HCT116 (cell line): ENCODE data around the gene WNK3. TPM values are rescaled to one million over a fixed set of nuclear protein-coding genes. Genes with fewer than 3 reads are reported as not detected.

Experiments
- ATAC-seq: fragments of 200-7000 bp; cut with Tn5 transposase; 2 replicates; pipeline ENCODE4 v1.9.1; 2020; ENCODE audit warnings: mild to moderate bottlenecking, moderate library complexity
- BruUV-seq: library from RNA; stranded (reverse); fragments of 400-500 nt; replicated peaks from 2 replicates; lab custom pipeline; 2021; lab: Mats Ljungman, UMichigan
- CTCF ChIA-PET: fragments of 300-600 bp; sonication (Branson Sonifier 250); formaldehyde crosslinking; loops from one replicate; lab custom pipeline; 2021; ENCODE audit warnings: antibody characterized with exemption; lab: Charles Lee
- POLR2A ChIA-PET: fragments of 300-600, 350-600 bp; sonication (Branson Sonifier 250); formaldehyde crosslinking; loops from one replicate; lab custom pipeline; 2021; ENCODE audit warnings: antibody characterized with exemption; lab: Charles Lee
- RAD21 ChIA-PET, 2 experiments: fragments of 300-600 bp; sonication (Branson Sonifier 250); formaldehyde crosslinking; loops; one replicate each; lab custom pipeline; 2023; ENCODE audit warnings: low total read pairs in 2 of 2; ENCODE audit not compliant: uncharacterized antibody in 2 of 2, unreplicated experiment in 2 of 2, low non-redundant PET in 1 of 2; lab: Charles Lee
- DNase-seq: peaks from one replicate; pipeline ENCODE4 v3.0.0-alpha.2; 2010; ENCODE audit warnings: low read depth, low spot score
- H2AFZ ChIP-seq: fragments of 200-600 bp; shearing (Covaris generic), sonication (generic); 2 replicates; pipeline ENCODE4 v1.6.1; 2017; ENCODE audit warnings: low read depth, mixed run types, mixed read lengths, antibody characterized with exemption, low read length; ENCODE audit not compliant: poor library complexity, severe bottlenecking
- H3K27ac ChIP-seq: 2 replicates; pipeline ENCODE4 v1.5.1; 2012; ENCODE audit warnings: low read depth, low read length
- H3K27me3 ChIP-seq: fragments of 200-600 bp; sonication (generic); 2 replicates; pipeline ENCODE4 v1.6.1; 2016; ENCODE audit warnings: mixed run types, low read length, mixed read lengths; ENCODE audit not compliant: insufficient read depth
- H3K36me3 ChIP-seq, 2 experiments: fragments of 200-500 bp in 1 of 2; fragments of 200-600 bp in 1 of 2; sonication (Bioruptor generic) in 1 of 2; sonication (generic) in 1 of 2; 2 replicates each; pipeline versions ENCODE4 v1.5.1 to v1.6.1; 2014 to 2016; ENCODE audit warnings: low read length in 2 of 2, inconsistent platforms in 1 of 2, mixed read lengths in 1 of 2, mixed run types in 1 of 2; ENCODE audit not compliant: insufficient read depth in 2 of 2, control insufficient read depth in 1 of 2
- H3K4me1 ChIP-seq, 2 experiments: fragments of 200-600 bp in 1 of 2; sonication (generic) in 1 of 2; 2 replicates each; pipeline versions ENCODE4 v1.5.1 to v1.6.1; 2012 to 2017; ENCODE audit warnings: low read length in 2 of 2, inconsistent platforms in 1 of 2, mild to moderate bottlenecking in 1 of 2, mixed read lengths in 1 of 2, mixed run types in 1 of 2, moderate library complexity in 1 of 2; ENCODE audit not compliant: insufficient read depth in 2 of 2, control insufficient read depth in 1 of 2
- H3K4me2 ChIP-seq: fragments of 200-600 bp; sonication (generic); 2 replicates; pipeline ENCODE4 v1.6.1; 2017; ENCODE audit warnings: mixed run types, low read length, mixed read lengths
- H3K4me3 ChIP-seq, 2 experiments: fragments of 200-600 bp in 1 of 2; sonication (generic) in 1 of 2; replicated peaks in 1 of 2; 2 replicates each; pipeline ENCODE4 v1.5.1; 2011 to 2016; ENCODE audit warnings: low read length in 2 of 2, control low read depth in 1 of 2, low read depth in 1 of 2, mild to moderate bottlenecking in 1 of 2, mixed read lengths in 1 of 2, mixed run types in 1 of 2
- H3K79me2 ChIP-seq: fragments of 200-600 bp; sonication (generic); 2 replicates; pipeline ENCODE4 v1.6.1; 2017; ENCODE audit warnings: mild to moderate bottlenecking, mixed run types, low read length, moderate library complexity, mixed read lengths; ENCODE audit not compliant: insufficient read depth
- H3K9ac ChIP-seq: fragments of 200-600 bp; sonication (generic); 2 replicates; pipeline ENCODE4 v1.6.1; 2016; ENCODE audit warnings: low read length, mixed read lengths
- H3K9me2 ChIP-seq: fragments of 200-600 bp; sonication (generic), shearing (Covaris generic); 2 replicates; pipeline ENCODE4 v1.6.1; 2017; ENCODE audit warnings: mixed run types, mild to moderate bottlenecking, moderate library complexity; ENCODE audit not compliant: insufficient read depth
- H3K9me3 ChIP-seq, 2 experiments: fragments of 200-500 bp in 1 of 2; fragments of 200-600 bp in 1 of 2; sonication (Bioruptor generic) in 1 of 2; sonication (generic) in 1 of 2; 2 replicates each; pipeline ENCODE4 v1.6.1; 2014 to 2017; ENCODE audit warnings: low read length in 2 of 2, mixed read lengths in 2 of 2, inconsistent platforms in 1 of 2, low read depth in 1 of 2, mild to moderate bottlenecking in 1 of 2, mixed run types in 1 of 2, moderate library complexity in 1 of 2; ENCODE audit not compliant: control insufficient read depth in 1 of 2, insufficient read depth in 1 of 2
- H4K20me1 ChIP-seq: fragments of 200-600 bp; sonication (generic), shearing (Covaris generic); 2 replicates; pipeline ENCODE4 v1.6.1; 2017; ENCODE audit warnings: mixed run types, mild to moderate bottlenecking, moderate library complexity; ENCODE audit not compliant: insufficient read depth
- CEBPB ChIP-seq: IDR thresholded peaks from 2 replicates; pipeline ENCODE4 v1.6.1; 2012; ENCODE audit warnings: low read depth
- CTCF ChIP-seq, 3 experiments: fragments of 200-600 bp in 1 of 3; sonication (generic) in 1 of 3; IDR thresholded peaks in 2 of 3; conservative IDR thresholded peaks in 1 of 3; 2 replicates each; pipeline ENCODE4 v1.5.1; 2012 to 2017; ENCODE audit warnings: low read depth in 2 of 3, low read length in 2 of 3, antibody characterized with exemption in 1 of 3, borderline replicate concordance in 1 of 3, control low read depth in 1 of 3, mild to moderate bottlenecking in 1 of 3, mixed read lengths in 1 of 3, mixed run types in 1 of 3, moderate library complexity in 1 of 3; ENCODE audit not compliant: insufficient read depth in 1 of 3
- EGR1 ChIP-seq: IDR thresholded peaks from 2 replicates; pipeline ENCODE4 v1.6.1; 2012; ENCODE audit warnings: low read depth
- FOSL1 ChIP-seq: IDR thresholded peaks from 2 replicates; pipeline ENCODE4 v1.6.1; 2012; ENCODE audit warnings: low read depth
- MAX ChIP-seq: IDR thresholded peaks from 2 replicates; pipeline ENCODE4 v1.6.1; 2012
- POLR2A ChIP-seq: IDR thresholded peaks from 2 replicates; pipeline ENCODE4 v1.7.0; 2011; ENCODE audit warnings: borderline replicate concordance; ENCODE audit not compliant: insufficient read depth, insufficient read length; ENCODE audit errors: extremely low read depth
- POLR2AphosphoS5 ChIP-seq: IDR thresholded peaks from 2 replicates; pipeline ENCODE4 v1.6.1; 2011; ENCODE audit warnings: mild to moderate bottlenecking, low read depth, low read length, moderate library complexity
- RAD21 ChIP-seq: IDR thresholded peaks from 2 replicates; pipeline ENCODE4 v1.6.1; 2012; ENCODE audit warnings: low read depth, mild to moderate bottlenecking
- REST ChIP-seq: IDR thresholded peaks from 2 replicates; pipeline ENCODE4 v1.6.1; 2012; ENCODE audit warnings: low read depth
- SP1 ChIP-seq: IDR thresholded peaks from 2 replicates; pipeline ENCODE4 v1.6.1; 2012; ENCODE audit warnings: low read depth
- SRF ChIP-seq: IDR thresholded peaks from 2 replicates; pipeline ENCODE4 v1.6.1; 2012; ENCODE audit warnings: low read depth
- TCF7L2 ChIP-seq: IDR thresholded peaks from 2 replicates; pipeline ENCODE4 v1.7.0; 2011; ENCODE audit warnings: borderline replicate concordance, inconsistent platforms; ENCODE audit not compliant: insufficient read depth, insufficient read length; ENCODE audit errors: extremely low read depth
- YY1 ChIP-seq: IDR thresholded peaks from 2 replicates; pipeline ENCODE4 v1.6.1; 2011; ENCODE audit warnings: low read length, low read depth, moderate library complexity, mild to moderate bottlenecking; ENCODE audit not compliant: insufficient replicate concordance; ENCODE audit errors: extremely low read depth
- ZBTB33 ChIP-seq: IDR thresholded peaks from 2 replicates; pipeline ENCODE4 v1.6.1; 2011; ENCODE audit warnings: mild to moderate bottlenecking, low read length, moderate library complexity; ENCODE audit not compliant: insufficient replicate concordance; ENCODE audit errors: extremely low read depth
- intact Hi-C: fragments of 100-400 bp; cut with micrococcal nuclease; formaldehyde crosslinking; loops from 2 replicates; pipeline ENCODE4 v1.10.0; 2022
- total RNA-seq: library from RNA; stranded (reverse); gene quantifications from one replicate; pipeline ENCODE4 v1.2.1, GENCODE V29; 2021; ENCODE audit not compliant: unreplicated experiment

The WNK3 gene
- total RNA-seq, 1 experiment from 2014 or later: 0.05 TPM

- TF ChIP-seq POLR2A (no peak), CTCF (IDR thresholded peaks at IDR 0.05 in 2 of 3, conservative IDR thresholded peaks at IDR 0.05 in 1 of 3; ENCODE audit: borderline replicate concordance in 1 of 3, insufficient read depth in 1 of 3, low read depth in 2 of 3, low read length in 2 of 3) (no peak), TCF7L2 (no peak), RAD21 (no peak), EGR1 (no peak), ZBTB33 (no peak), MAX (no peak), YY1 (no peak), SRF (no peak), SP1 (no peak), FOSL1 (no peak), CEBPB (no peak), POLR2AphosphoS5 (no peak), REST (no peak)
- Histone ChIP-seq H3K9ac (no peak overlapping the region), H3K4me3 (no peak overlapping the region), H3K27me3 (no peaks in the 10 kb centered on the region), H3K4me1 (no peaks in the 10 kb centered on the region; a peak in 1 of 4 replicates), H2AFZ (no peak overlapping the region), H3K27ac (no peak overlapping the region), H3K9me2 (no peaks in the 10 kb centered on the region), H3K9me3 (no peaks in the 10 kb centered on the region), H3K36me3 (no peaks in the 10 kb centered on the region), H3K79me2 (peaks cover 12% of the 10 kb centered on the region), H3K4me2 (no peak overlapping the region), H4K20me1 (no peaks in the 10 kb centered on the region)
- DNase-seq: no peak
- intact Hi-C loops: no loop called here
- BruUV-seq: no TSS peak
- ChIA-PET CTCF (no interaction called here), RAD21 (no interaction called here), POLR2A (no interaction called here)
- no peak for ATAC-seq
Measured at GRCh38 chrX:54172455-54172854, 185.4 kb downstream of the WNK3 start.
